HG03135 (cell line): ENCODE results near the gene ARHGEF12.

Experiments used
- ATAC-seq: cut with Tn5 transposase; IDR thresholded peaks from one replicate; pipeline ENCODE4 v1.9.1; 2021; ENCODE audit warnings: mild to moderate bottlenecking, moderate library complexity; ENCODE audit not compliant: unreplicated experiment

ARHGEF12 gene

GRCh38 chr11:120335908-120336640 lies at the start of gene ARHGEF12:
ARHGEF12 (plus strand) TSS chr11:120336413; CDS start chr11:120337244, 831 bp downstream.
- ATAC-seq = peak; percentile 55

GRCh38 chr11:120288021-120288420 lies 48.2 kb upstream of the ARHGEF12 start:
- no peak for ATAC-seq

- ATAC-seq = no peak
These were observed 46.8 kb upstream of the ARHGEF12 start for GRCh38 chr11:120289426-120289825.

- no peak for ATAC-seq
These were observed 45.3 kb upstream of the ARHGEF12 start for GRCh38 chr11:120290956-120291355.

GRCh38 chr11:120293038-120293800 lies 43.0 kb upstream of the ARHGEF12 start:
- ATAC-seq = no peak

GRCh38 chr11:120294096-120294495 lies 42.1 kb upstream of the ARHGEF12 start:
- ATAC-seq = no peak

GRCh38 chr11:120295099-120295498 lies 41.1 kb upstream of the ARHGEF12 start:
- no peak for ATAC-seq

- ATAC-seq = no peak
These were observed 39.7 kb upstream of the ARHGEF12 start for GRCh38 chr11:120296554-120296953.

GRCh38 chr11:120298461-120298860 lies 37.8 kb upstream of the ARHGEF12 start:
- no peak for ATAC-seq

- ATAC-seq = no peak
These were observed 34.0 kb upstream of the ARHGEF12 start for GRCh38 chr11:120302001-120302805.

GRCh38 chr11:120303004-120303637 lies 33.1 kb upstream of the ARHGEF12 start:
- no peak for ATAC-seq

GRCh38 chr11:120304526-120304925 lies 31.7 kb upstream of the ARHGEF12 start:
- ATAC-seq = no peak

- ATAC-seq = no peak
These were observed 30.9 kb upstream of the ARHGEF12 start for GRCh38 chr11:120305286-120305685.

- ATAC-seq = no peak
These were observed 29.5 kb upstream of the ARHGEF12 start for GRCh38 chr11:120306519-120307242.

GRCh38 chr11:120307476-120307875 lies 28.7 kb upstream of the ARHGEF12 start:
- ATAC-seq = no peak

GRCh38 chr11:120308081-120308480 lies 28.1 kb upstream of the ARHGEF12 start:
- ATAC-seq = no peak

- no peak for ATAC-seq
These were observed 25.3 kb upstream of the ARHGEF12 start for GRCh38 chr11:120310870-120311269.

GRCh38 chr11:120314861-120315260 lies 21.4 kb upstream of the ARHGEF12 start:
- no peak for ATAC-seq

- ATAC-seq = no peak
These were observed 19.1 kb upstream of the ARHGEF12 start for GRCh38 chr11:120316880-120317688.
